ENCODE data around the gene CCN6.
"Not testable (repeated sequence)": the region's sequence is repeated elsewhere in the genome, so short reads cannot be mapped to it uniquely, and the experiment has no call there.

The CCN6 gene

DNA sequence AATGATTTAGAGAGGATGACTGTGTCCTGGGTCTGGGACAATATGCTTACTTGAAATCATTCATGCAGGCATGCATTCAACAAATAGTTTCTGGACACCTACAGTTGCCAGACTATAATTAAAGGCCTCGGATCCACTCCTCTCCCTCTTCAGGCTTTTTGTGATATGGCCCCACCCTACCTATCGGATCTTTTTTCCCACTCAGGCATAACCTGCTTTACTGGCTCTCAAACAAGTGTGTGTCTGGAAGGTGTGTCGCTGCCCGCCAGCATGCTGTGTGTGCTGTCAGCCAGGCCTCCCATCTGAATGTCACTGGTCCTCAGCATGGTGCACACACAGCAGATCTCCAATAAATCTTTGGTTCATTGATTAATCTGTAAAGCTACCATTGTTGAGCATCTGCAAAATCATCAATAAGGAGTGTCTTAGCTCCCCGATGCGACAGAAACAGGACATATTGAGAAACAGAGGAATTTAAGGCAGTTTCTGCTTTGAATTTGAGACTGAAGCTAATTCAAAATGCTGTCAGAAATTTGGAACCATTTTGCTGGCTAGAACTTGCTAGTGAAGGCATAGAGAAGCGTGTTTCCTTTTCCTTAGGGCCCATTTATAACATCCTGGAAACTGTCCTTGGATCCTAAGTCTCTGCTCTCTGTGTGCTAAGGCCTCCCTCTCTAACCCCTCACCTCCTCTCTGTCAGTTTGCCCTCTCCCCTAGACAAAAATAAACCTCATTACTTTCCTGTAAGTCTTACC, 23.5 kb upstream of the CCN6 start:
- DNase-seq (ENCODE audit: low spot score) = no peak

DNA sequence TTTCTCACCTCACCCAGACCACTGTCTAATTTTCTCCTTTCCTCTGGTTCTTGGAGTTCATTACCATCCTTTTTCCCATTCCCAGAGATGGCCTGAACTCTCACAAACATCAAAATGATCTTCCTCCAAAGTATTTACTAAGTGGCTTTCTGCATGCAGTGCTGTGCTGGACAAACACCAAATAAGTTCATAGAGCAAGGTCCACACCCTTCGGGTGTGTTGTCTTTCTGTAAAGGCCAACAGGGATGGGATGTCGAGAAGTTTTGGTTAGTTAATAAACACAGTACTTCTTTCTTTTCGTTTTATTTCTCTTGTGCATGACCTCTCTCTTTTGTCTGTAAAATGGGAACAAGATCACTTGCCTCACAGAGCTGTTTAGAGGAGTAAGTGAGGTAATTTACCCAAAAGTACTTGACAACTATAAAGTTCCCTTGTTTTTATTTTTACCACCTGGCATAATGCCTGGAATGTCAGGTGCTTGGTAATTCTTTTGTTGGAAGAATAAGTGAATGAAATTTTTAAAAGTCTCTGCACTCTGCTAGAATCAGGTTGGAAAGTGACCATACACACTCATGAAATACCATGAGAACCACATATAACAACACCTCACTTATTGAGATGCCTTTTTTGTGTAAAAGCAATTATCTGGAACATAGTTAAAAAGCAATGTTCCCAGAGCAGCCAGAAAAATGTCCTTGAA, 22.8 kb upstream of the CCN6 start:
- DNase-seq (ENCODE audit: low spot score) = no peak

DNA sequence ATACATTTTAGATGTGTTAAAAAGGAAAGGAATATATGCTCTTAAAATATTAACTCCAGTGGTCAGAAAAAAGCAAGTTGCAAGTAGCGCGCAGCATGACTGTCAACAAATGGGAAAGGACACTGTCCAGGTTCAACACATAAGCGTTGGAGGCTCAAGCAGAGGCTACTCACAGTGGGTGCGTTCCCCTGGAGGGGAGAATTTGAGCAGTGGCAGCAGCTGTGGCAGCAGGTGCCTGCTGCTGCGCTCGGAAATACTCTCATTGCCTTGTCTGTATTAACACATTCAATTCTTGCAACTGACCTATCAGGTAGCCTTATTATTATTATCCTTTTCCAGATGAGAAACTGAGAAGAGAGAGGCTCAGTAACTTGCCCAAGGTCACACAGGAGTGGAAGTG, 21.9 kb upstream of the CCN6 start:
- DNase-seq (ENCODE audit: low spot score) = no peak

DNA sequence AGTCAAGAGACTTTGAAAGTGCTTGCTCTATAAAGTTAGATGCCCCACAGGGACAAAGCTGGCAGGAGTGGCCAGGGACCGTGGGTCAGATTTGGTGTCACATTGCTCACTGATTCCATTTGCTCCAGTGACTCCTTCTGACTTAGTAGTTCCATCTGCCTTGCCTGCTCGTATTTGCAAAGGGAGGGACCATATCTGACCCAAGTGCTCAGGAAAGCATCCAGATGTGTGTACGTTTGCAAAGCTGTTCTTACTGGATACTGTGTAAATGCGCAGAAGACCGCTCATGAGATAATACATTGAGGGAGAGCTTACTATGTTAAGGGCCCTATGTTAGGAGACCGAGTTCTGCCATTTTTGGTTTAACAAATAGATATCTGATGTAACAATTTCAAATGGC, 21.2 kb upstream of the CCN6 start:
- no peak for DNase-seq (ENCODE audit: low spot score)

DNA sequence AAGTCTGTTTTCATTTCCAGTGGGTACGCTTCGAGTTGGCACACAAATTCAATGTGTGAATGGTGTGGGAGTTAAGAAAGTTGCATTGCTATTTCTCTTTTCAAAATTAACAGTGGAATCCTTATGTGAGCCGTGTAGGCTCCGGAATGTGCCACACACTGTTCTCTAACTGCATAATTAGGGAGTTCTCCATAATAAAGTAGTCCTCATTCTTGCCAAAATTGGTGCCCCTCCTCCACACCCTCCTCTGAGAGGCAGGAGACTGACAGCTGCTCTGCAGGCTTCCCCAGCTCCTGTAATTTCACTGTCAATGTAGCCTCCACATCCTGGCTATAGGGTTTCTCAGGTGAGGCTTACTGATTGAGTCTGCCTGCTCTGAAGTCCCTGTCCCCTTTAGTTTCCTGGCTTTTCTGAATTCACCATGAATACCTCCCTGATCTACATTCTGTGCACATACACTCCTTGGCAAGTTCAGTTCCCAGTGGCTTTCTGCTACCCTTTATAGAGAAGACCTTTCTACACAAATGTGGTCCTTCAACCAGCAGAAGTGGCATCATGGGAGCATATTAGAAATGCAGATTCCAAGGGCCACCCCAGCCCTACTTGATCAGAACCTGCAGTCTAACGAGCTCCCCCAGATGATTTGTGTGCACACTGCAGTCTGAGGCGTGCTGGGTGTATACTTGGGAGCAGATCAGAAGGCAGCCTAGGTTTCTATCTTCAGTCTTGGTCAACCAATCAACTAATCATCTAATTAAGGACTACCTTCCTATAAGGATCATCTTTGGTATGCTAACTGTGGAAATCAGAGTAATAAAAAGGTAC, 19.9 kb upstream of the CCN6 start:
- no peak for DNase-seq (ENCODE audit: low spot score)

DNA sequence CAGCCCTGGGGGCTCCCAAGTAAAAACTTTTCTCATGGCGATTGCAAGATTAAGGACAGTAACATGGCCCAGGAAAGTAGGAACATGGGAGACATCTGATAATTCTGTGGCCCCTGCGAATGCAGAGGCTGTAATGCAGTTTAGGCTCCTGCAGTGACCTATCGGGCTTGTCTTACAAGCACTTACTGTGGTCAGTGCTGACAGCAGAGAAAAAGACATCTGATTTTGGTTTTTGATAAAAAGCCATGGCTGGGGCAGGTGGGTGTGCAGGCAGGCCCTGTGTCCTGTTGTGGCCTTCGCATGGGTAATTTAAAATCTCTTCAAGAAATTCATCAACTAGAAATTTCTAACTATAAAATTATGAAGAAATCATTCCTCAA, 19.3 kb upstream of the CCN6 start:
- DNase-seq (ENCODE audit: low spot score) = no peak

DNA sequence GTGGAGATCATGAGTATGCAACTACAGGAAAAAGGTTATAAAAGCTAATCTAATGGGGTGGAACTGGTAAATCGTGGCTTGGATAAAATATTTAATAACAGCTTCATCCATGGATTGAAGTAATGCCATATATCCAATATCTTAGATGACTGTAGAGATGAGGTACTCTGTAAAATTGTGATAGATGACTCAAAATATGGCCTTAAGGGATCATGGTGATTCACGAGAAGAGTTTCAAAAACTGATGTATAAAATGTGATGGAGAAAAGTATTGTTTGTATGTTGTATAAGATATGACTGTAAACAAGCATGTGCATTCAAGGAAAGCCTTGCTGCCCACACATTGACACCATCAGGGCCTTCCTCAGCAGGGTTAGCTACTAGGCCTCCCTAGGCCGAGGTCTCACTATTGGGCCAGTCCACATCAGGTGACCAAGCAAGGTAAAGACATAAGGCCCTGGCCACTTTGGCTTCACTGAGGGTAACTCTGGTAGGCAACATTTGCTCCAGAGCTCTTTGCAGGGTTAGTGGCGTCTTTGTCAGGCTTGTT, 17.7 kb upstream of the CCN6 start:
- DNase-seq (ENCODE audit: low spot score) = no peak

DNA sequence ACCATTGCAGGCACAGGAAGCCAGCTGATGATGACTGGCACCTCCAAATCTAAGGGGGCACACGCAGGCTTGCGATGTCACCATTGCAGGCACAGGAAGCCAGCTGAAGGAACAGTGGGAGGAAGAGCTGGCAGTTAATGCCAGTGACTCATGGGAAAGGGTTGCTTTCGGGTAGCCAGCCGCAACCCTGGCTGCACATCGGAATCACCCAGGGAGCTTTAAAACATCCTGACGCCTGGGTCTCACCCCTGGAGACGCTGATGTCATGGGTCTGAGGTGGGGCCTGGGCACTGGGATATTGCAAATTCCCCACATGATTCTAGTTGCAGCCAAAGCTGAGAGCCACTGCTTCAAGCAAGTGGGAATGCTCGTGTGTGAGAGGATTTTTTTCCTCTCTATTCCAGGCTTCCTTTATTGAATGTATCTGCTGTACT, 16.1 kb upstream of the CCN6 start:
- DNase-seq (ENCODE audit: low spot score) = no peak

DNA sequence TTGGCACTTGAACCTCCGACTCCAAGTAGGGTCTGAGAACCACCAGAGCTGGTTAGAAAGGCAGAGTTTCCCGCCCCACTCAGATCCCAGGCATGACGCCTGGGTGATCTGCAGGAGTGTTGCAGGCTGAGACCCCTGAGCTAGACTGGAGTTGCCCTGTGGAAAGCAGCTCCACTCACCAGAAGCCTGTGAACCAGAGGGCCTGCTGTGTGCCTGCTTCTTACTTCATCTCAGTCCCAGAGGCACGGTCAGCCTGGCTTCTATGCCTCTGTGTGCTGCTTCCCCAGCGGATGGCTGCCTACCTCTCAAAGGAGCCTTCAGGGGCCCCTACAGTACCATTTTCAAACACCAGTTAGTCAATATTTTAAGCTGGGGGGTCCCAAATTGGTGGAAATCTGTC, 15.6 kb upstream of the CCN6 start:
- DNase-seq (ENCODE audit: low spot score) = no peak

DNA sequence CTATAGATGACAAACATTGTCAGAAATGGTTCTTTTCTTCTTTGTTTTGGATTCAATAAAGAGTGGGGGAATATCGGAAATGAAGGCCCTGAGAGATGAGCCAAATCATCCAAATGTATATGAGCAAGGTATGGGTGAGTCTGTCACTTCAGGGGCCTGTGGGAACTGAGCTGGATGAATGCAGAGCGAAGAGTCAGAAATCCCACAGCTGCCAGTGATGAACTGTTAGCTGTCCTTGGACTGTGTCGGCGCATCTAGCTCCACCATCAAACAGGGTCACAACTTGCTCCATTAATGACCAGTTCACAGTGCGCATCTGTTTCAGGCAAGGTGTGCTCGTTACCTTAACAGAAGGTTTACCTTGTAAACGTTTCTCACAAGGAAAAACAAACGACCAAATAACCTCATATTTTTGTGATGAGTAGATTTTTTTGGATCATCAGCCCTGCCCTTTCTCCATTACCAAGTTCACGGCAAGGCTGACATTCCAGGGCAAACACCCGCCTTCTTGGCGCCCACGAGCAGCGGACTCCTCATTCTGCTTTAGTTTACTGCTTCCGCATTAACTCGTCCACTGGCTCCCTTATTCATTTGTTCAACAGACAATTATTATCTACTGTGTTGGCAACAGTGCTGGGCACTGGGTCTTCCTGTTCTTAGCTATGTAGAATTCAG, 15.0 kb upstream of the CCN6 start:
- DNase-seq (ENCODE audit: low spot score) = no peak

DNA sequence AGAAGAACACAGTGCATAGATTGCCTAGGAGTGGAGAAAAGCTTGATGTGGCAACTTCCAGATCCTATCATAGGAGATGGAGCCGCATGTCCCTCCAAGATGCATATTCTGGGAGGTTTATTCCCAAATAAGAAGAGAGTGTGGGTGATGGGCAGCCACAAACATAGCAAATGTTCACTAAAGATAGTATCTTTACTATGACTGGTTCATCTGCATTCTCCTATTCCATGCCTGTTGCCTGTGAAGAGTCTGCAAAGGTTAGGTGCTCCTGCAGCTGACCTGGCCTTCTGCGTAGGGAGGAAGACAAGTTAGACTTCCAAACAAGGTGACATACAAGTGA, 14.5 kb upstream of the CCN6 start:
- DNase-seq (ENCODE audit: low spot score) = no peak

DNA sequence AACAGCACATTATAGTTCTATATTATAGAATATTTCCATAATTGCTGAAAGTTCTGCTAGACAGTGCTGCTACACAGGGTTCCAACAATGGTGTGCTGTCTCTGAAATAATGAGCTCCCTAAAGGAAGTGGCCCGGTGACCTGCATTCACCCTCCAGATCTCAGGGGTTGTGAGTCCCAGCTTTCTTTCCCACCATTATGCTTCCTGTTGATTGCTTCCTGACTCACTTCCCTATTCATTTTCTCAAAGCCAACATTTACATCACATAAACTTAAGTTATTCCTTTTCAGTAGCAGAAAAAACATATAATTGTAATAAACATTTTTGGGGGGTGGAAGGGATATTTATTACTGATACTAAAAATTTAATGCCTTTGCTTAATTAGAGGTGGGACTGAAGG, 12.9 kb upstream of the CCN6 start:
- DNase-seq (ENCODE audit: low spot score) = no peak

DNA sequence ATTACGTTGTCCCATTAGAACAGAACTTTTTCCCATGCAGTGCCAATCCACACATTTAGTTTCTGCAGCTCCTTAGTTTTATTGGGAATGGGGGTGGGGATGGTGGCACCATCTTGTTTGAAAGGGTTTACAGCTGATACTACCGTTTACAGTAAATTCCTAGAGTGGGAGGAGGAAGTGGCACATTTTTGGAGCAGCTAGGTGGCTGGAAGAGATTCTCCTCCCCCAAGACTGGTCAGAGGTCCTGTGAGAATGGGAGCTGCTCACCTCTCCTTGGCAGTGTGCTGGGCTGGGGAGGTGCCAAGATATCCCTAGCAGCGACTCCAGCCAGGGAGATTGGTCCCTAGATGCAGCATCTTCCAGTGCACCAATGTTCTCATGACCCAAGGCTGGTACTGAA, 12.4 kb upstream of the CCN6 start:
- no peak for DNase-seq (ENCODE audit: low spot score)

DNA sequence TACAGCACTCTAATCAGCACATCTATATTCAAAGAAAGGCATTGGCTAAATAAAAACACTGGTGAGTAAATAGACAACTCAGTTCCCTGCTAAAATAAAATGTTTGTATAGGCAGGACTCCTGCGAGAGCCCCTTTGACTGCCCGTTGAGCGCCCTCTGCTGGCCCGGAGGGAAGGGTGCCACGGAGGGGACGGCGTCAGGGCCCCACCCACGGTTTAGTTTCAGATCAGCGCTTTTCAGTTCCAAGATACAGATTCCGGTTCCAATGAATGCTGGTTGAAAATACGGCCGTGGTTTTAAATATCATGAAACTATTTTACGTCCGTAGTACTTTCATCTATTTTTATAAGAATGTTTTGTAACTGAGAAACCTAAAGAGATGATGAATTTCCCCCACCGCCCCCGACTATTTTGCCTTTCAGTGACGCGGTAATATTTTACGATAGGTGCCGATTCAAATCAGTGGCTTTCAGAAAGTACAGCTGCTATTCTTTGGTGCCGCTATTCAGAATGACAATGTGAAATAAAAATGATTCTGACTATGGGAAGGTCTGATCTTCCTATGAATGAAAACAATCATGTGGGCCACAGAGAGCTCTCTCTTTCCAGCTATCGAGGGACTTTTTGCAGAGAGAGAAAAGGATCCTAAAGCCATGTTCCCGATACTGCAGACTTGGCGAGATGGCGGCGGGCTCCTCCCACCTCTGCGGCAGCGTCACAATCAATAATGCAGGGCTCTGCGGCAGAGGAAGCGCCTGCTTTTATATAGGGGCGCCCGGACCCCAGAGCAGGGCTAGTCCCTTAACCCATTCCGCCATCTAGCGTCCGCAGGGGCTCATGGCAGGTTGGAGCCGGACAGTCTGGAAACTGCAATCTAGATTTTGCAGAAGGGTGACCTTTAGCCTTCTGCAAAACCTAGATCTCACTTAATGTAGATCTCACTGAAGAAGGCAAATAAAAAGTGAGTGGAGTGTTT, 10.6 kb upstream of the CCN6 start:
- DNase-seq (ENCODE audit: low spot score) = peak; percentile 94

DNA sequence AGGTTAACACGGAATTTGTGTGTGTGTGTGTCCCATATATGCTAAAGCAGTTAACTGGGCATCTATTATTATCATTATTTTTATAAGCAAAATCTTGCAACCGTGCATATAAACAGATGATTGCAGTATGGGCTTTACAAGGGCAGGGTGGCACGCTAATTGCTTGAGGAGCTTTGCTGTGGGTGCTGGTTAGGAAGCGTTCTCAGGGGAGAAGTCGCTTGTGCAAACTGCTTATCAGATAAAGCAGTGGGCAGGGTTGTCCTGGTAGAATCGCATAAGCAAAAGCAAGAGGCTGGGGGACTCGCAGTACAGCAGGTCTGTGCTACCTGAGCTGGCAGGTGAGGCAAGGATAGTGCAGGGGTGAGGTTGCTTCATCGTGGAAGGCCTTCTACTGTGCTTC, 9.7 kb upstream of the CCN6 start:
- no peak for DNase-seq (ENCODE audit: low spot score)

DNA sequence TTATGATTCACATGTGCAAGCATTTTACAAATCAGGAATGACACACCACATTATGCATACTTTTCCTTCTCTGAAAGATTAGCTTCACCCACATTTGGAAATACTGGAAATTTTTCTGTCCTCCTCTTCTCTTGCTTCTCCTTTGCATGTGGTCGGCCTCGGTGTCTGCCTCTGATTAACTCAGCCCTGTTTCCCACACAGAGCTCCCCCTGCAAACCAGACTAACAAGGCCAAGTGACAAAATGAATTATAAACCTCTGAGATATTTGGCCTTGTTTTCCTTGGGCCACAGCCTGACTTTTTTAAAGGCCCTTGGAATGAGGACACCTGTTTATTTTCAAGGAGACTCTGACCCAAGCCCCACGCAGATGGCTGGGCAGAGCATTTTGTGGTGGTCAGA, 9.0 kb upstream of the CCN6 start:
- DNase-seq (ENCODE audit: low spot score) = no peak

DNA sequence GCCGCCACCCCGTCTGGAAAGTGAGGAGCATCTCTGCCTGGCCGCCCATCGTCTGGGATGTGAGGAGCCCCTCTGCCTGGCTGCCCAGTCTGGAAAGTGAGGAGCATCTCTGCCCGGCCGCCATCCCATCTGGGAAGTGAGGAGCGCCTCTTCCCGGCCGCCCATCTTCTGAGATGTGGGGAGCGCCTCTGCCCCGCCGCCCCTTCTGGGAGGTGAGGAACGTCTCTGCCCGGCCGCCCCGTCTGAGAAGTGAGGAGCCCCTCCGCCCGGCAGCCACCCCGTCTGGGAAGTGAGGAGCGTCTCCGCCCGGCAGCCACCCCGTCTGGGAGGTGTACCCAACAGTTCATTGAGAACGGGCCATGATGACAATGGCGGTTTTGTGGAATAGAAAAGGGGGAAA, 6.4 kb upstream of the CCN6 start:
- DNase-seq (ENCODE audit: low spot score) = not testable (repeated sequence)

DNA sequence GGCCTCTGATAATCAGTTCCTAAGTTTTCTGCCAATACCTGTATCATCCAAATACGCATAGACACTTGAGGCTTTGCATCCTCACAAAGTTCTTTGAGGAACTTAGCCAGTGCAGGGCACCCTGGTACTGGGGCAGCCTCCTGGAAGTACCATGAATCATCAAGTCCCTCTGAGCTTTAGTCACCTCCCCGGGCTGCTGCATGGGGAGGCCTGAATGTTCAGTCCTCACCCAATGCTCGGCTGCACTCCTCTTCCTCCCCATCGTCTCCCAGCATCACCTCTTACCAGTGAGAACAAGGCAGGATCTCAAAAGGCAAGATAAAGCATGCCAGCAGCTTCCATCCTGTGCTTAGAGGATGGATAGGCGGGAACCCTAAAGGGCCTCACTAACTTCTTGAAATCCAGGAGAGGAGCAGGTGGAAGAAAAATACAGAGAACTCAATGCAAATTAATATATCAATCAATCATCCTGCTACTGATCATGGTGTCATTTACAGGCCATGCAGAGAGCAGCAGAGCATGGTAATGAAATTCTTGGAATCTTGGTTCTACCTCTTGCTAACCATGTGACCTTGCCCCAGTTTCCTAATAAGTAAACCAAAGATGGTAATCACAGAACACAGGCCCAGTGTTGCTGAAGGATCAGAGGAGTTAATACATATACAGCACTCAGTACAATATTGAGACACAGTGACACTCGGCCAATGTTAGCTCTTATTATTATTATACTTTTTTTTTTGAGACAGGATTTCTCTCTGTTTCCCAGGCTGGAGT, 4.7 kb upstream of the CCN6 start:
- DNase-seq (ENCODE audit: low spot score) = no peak

DNA sequence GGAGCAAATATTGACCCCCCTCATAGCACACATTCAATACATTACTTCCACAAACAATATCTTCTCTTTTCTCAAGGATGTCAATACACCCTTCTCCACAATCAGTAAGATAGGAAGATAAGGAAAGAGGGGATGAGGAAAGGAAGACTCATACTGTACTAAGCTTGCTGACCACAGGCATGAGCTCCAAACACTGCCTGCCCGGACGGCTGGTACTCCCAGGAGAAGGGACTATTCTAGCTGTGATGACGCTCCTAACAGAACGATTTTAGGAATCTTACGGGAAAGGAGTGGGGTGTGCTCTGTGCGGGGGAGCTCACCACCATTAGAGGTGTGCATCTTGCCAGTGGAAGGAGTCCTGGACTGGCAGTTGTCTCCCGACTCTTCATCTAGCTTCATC, 3.9 kb upstream of the CCN6 start:
- DNase-seq (ENCODE audit: low spot score) = no peak

DNA sequence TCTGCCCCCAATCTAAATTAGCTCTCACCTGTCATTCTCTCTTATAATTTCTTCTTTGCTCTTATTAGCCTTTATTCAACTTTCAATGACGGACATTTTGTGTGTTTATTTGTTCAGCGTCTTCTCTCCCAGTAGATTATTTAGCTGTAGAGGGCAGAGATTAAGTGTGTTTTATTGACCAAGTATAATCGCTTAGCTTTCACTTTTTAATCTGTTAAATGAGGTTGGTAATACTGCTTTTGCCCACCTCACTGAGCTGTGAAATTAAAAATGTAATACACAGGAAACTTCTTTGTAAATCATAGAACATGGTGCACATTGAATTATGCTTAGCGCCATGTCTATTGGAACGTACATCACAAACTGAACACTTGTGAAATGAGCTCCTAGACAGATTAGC, 3.5 kb upstream of the CCN6 start:
- DNase-seq (ENCODE audit: low spot score) = no peak

Data from CD4-positive, alpha-beta T cell treated with Interleukin-15 for 4 hours (primary cell).